Activated B cell treated with CpG ODN at 0.5 μM for 24 hours (primary cell): ENCODE data around the gene WNT9B. TPM values are rescaled to one million over a fixed set of nuclear protein-coding genes. Genes with fewer than 3 reads are reported as not detected.

Experiments used
- ATAC-seq: fragments of 200-7000 bp; cut with Tn5 transposase; one replicate; pipeline ENCODE4 v1.10.0; 2021; ENCODE audit warnings: low read depth, mild to moderate bottlenecking, moderate library complexity
- CTCF ChIA-PET: fragments of 350-600 bp; sonication (Branson Sonifier 250); formaldehyde crosslinking; loops from one replicate; lab custom pipeline; 2021; ENCODE audit warnings: antibody characterized with exemption; lab: Charles Lee
- POLR2A ChIA-PET: fragments of 350-600 bp; sonication (Branson Sonifier 250); formaldehyde crosslinking; loops from one replicate; lab custom pipeline; 2021; ENCODE audit warnings: antibody characterized with exemption; lab: Charles Lee
- DNase-seq: peaks from one replicate; pipeline ENCODE4 v3.0.0; 2022
- H3K27ac Mint-ChIP-seq: one replicate; pipeline ENCODE4 v1.8.0; 2020; ENCODE audit warnings: mixed read lengths
- H3K27me3 Mint-ChIP-seq: one replicate; pipeline ENCODE4 v1.8.0; 2021; ENCODE audit warnings: mixed read lengths
- H3K36me3 Mint-ChIP-seq: one replicate; pipeline ENCODE4 v1.8.0; 2021; ENCODE audit warnings: low read depth, mixed read lengths
- H3K4me1 Mint-ChIP-seq: one replicate; pipeline ENCODE4 v1.8.0; 2021; ENCODE audit warnings: mixed read lengths
- H3K4me3 Mint-ChIP-seq: one replicate; pipeline ENCODE4 v1.8.0; 2020; ENCODE audit warnings: mild to moderate bottlenecking, mixed read lengths
- H3K9me3 Mint-ChIP-seq: one replicate; pipeline ENCODE4 v1.8.0; 2020; ENCODE audit warnings: mixed read lengths
- CTCF ChIP-seq: fragments of 200-600 bp; IDR thresholded peaks from one replicate; pipeline ENCODE4 v1.8.0; 2022; ENCODE audit warnings: antibody characterized with exemption, mild to moderate bottlenecking
- intact Hi-C: fragments of 100-400 bp; cut with micrococcal nuclease; formaldehyde crosslinking; loops from one replicate; pipeline ENCODE4 v1.15.1; 2024
- total RNA-seq: library from RNA; stranded (reverse); gene quantifications from 2 replicates; pipeline ENCODE4 v1.2.3, GENCODE V29; 2022

Gene WNT9B
- total RNA-seq, 1 donor from 2014 or later: not detected

GRCh38 chr17:46810837-46811236 is 40.5 kb upstream of the WNT9B start:
- TF ChIP-seq CTCF: no peak
- H3K9me3 Mint-ChIP-seq: no peaks in the 10 kb centered on the region
- H3K4me3 Mint-ChIP-seq: no peak overlapping the region
- ChIA-PET POLR2A (no interaction called here), CTCF (no interaction called here)
- ATAC-seq (no peak), DNase-seq (no peak)
- H3K27me3 Mint-ChIP-seq: peaks cover 42% of the 10 kb centered on the region
- H3K36me3 Mint-ChIP-seq: no peaks in the 10 kb centered on the region
- H3K4me1 Mint-ChIP-seq: no peaks in the 10 kb centered on the region
- no peak overlapping the region for H3K27ac Mint-ChIP-seq
- intact Hi-C loops: no loop called here

DNA sequence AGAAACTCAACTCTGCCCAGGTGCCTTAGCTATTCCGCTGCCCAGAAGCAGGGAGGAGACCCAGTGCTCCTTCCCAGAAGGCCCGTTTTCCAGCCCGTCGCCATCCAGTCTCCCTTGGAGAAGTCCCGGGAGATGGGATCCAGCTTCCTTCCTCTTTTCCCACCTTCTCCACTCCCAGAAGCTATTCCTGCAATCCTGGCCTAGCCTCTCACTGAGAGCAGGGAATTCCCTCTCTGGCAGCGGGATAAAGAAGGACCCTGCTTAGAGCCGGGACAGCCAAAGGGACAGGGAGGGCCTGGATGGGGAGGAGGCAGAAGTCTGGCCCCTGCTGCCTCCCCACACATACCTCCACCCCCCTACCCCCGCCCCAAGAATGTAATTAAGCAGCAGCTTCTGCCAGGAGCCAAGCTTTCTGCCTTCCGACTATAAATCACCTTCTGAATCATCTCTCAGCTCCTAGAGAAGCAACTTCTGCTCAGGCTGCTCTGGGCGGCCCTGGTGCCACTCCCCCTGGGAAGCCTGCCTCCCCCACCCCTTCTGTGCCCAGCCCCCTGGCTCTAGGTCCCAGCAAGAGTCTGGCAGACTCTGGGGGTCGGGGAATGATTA is 39.3 kb upstream of the WNT9B start:
- CTCF ChIA-PET: interaction anchor here (1.4 kb wide), 1 partner anchor 31 kb away, joined by 3 read pairs; no protein-coding TSS in a partner anchor
- H3K4me3 Mint-ChIP-seq: no peak overlapping the region
- DNase-seq (no peak), ATAC-seq (no peak)
- intact Hi-C loops: no loop called here
- H3K4me1 Mint-ChIP-seq: peaks cover 5% of the 10 kb centered on the region
- H3K27ac Mint-ChIP-seq: no peak overlapping the region
- peaks cover 54% of the 10 kb centered on the region for H3K27me3 Mint-ChIP-seq
- POLR2A ChIA-PET: interaction anchor here (0.7 kb wide), 1 partner anchor 9 kb away, joined by 3 read pairs; no protein-coding TSS in a partner anchor
- no peak for TF ChIP-seq CTCF
- H3K9me3 Mint-ChIP-seq: no peaks in the 10 kb centered on the region
- H3K36me3 Mint-ChIP-seq: no peaks in the 10 kb centered on the region

GRCh38 chr17:46812624-46813318 is 38.6 kb upstream of the WNT9B start:
- Mint-ChIP-seq H3K4me1 (peaks cover 12% of the 10 kb centered on the region), H3K9me3 (no peaks in the 10 kb centered on the region), H3K27ac (no peak overlapping the region), H3K36me3 (no peaks in the 10 kb centered on the region), H3K4me3 (no peak overlapping the region), H3K27me3 (peaks cover 60% of the 10 kb centered on the region)
- ChIA-PET CTCF (interaction anchor here (1.4 kb wide), 1 partner anchor 32 kb away, joined by 3 read pairs; no protein-coding TSS in a partner anchor), POLR2A (no interaction called here)
- no peak for TF ChIP-seq CTCF
- ATAC-seq (no peak), DNase-seq (no peak)
- intact Hi-C loops: no loop called here

GRCh38 chr17:46813920-46814319 is 37.5 kb upstream of the WNT9B start:
- TF ChIP-seq CTCF: no peak
- Mint-ChIP-seq H3K4me3 (no peak overlapping the region), H3K9me3 (no peaks in the 10 kb centered on the region), H3K4me1 (peaks cover 19% of the 10 kb centered on the region), H3K27ac (no peak overlapping the region), H3K27me3 (peaks cover 67% of the 10 kb centered on the region), H3K36me3 (no peaks in the 10 kb centered on the region)
- DNase-seq (no peak), ATAC-seq (no peak)
- ChIA-PET POLR2A (no interaction called here), CTCF (no interaction called here)
- intact Hi-C loops: no loop called here

GRCh38 chr17:46814446-46814845 is 36.9 kb upstream of the WNT9B start:
- intact Hi-C loops: no loop called here
- Mint-ChIP-seq H3K4me3 (no peak overlapping the region), H3K27me3 (peaks cover 67% of the 10 kb centered on the region), H3K4me1 (peaks cover 22% of the 10 kb centered on the region), H3K27ac (no peak overlapping the region), H3K9me3 (no peaks in the 10 kb centered on the region), H3K36me3 (no peaks in the 10 kb centered on the region)
- ChIA-PET CTCF (no interaction called here), POLR2A (interaction anchor here (0.5 to 0.7 kb wide), 2 partner anchors 430 to 814 kb away, joined by 3 to 5 read pairs; no protein-coding TSS in a partner anchor)
- no peak for TF ChIP-seq CTCF
- ATAC-seq (no peak), DNase-seq (no peak)
